Suprapubic skin (tissue), 4 donors: ENCODE measurements around the gene SEC61A1.

Source experiments
- CTCF ChIP-seq, 2 donors: fragments of 200-600 bp in 1 of 2; fragments of 450-650 bp in 1 of 2; sonication (generic) in 1 of 2; IDR thresholded peaks; one replicate each; pipeline ENCODE4 v1.5.1; 2016 to 2019; ENCODE audit warnings: antibody characterized with exemption in 2 of 2, mild to moderate bottlenecking in 1 of 2, moderate library complexity in 1 of 2
- EP300 ChIP-seq: sonication (generic); formaldehyde crosslinking; IDR thresholded peaks from one replicate; pipeline ENCODE4 v1.6.1; 2017; ENCODE audit warnings: antibody characterized with exemption
- POLR2A ChIP-seq, 2 donors: fragments of 450-650 bp; IDR thresholded peaks; one replicate each; pipeline ENCODE4 v1.6.1; 2017; ENCODE audit warnings: antibody characterized with exemption in 2 of 2, mild to moderate bottlenecking in 2 of 2, moderate library complexity in 2 of 2
- POLR2AphosphoS5 ChIP-seq, 3 donors: sonication (generic); formaldehyde crosslinking; IDR thresholded peaks; one replicate each; pipeline ENCODE4 v1.6.1; 2017; ENCODE audit warnings: antibody characterized with exemption in 3 of 3

GRCh38 chr3:128107834-128108233 is 55.6 kb downstream of the SEC61A1 start:
- TF ChIP-seq CTCF (IDR thresholded peaks at IDR 0.05) (no peak), POLR2AphosphoS5 (IDR thresholded peaks at IDR 0.05) (no peak), EP300 (no peak), POLR2A (IDR thresholded peaks at IDR 0.05) (no peak)
